Ascending aorta (tissue), 2 donors: ENCODE data around the gene MMP12. TPM values are rescaled to one million over a fixed set of nuclear protein-coding genes. Genes with fewer than 3 reads are reported as not detected.

Experiments used
- DNase-seq, 2 donors: peaks; one replicate each; pipeline ENCODE4 v3.0.0-alpha.2; 2019; ENCODE audit warnings: low spot score in 2 of 2
- H3K27ac ChIP-seq, 2 donors: fragments of 200-600 bp; sonication (generic); one replicate each; pipeline ENCODE4 v1.5.1; 2016 to 2017; ENCODE audit warnings: mild to moderate bottlenecking in 1 of 2
- H3K27me3 ChIP-seq: fragments of 200-600 bp; sonication (generic); one replicate; pipeline ENCODE4 v1.5.1; 2017
- H3K36me3 ChIP-seq, 2 donors: fragments of 200-600 bp; sonication (generic); one replicate each; pipeline ENCODE4 v1.5.1; 2016
- H3K4me1 ChIP-seq, 2 donors: fragments of 200-600 bp; sonication (generic); one replicate each; pipeline ENCODE4 v1.5.1; 2016 to 2017; ENCODE audit warnings: mild to moderate bottlenecking in 1 of 2
- H3K4me3 ChIP-seq, 2 donors: fragments of 200-600 bp; sonication (generic); one replicate each; pipeline ENCODE4 v1.5.1; 2016 to 2017; ENCODE audit warnings: mild to moderate bottlenecking in 1 of 2
- H3K9me3 ChIP-seq, 2 donors: fragments of 200-600 bp; sonication (generic); one replicate each; pipeline ENCODE4 v1.5.1; 2016
- CTCF ChIP-seq, 3 experiments: fragments of 200-600 bp in 2 of 3; fragments of 450-650 bp in 1 of 3; sonication (generic) in 2 of 3; IDR thresholded peaks; one replicate each; pipeline ENCODE4 v1.5.1; 2016 to 2019; ENCODE audit warnings: antibody characterized with exemption in 3 of 3, mild to moderate bottlenecking in 1 of 3, moderate library complexity in 1 of 3
- intact Hi-C: fragments of 100-400 bp; cut with DNase I; formaldehyde crosslinking; loops from one replicate; pipeline ENCODE4 v1.15.1; 2023
- total RNA-seq: library from RNA; depleted of rRNA; stranded (reverse); fragments of >200 nt; gene quantifications from one replicate; pipeline ENCODE4 v1.1.0, GENCODE V29; 2016

MMP12 gene
- total RNA-seq, 1 donor from 2014 or later, result not detected

- Histone ChIP-seq H3K4me3 (no peak overlapping the region), H3K27ac (no peak overlapping the region), H3K36me3 (no peaks in the 10 kb centered on the region)
These were observed 28.5 kb downstream of the MMP12 start for GRCh38 chr11:102846292-102846691.

GRCh38 chr11:102843489-102843888 is 31.3 kb downstream of the MMP12 start, which contains the start of gene MMP3:
Gene MMP3 (minus strand): TSS chr11:102843609. CDS start chr11:102843546, 63 bp downstream.
- no peaks in the 10 kb centered on the region for H3K4me1 ChIP-seq
- no peak within 1 kb of the TSS for H3K4me3 ChIP-seq
- H3K27ac ChIP-seq, result no peak within 1 kb of the TSS
- H3K9me3 ChIP-seq, result no peaks in the 10 kb centered on the region
- no peaks in the 10 kb centered on the region for H3K27me3 ChIP-seq
- DNase-seq, result no peak
- intact Hi-C loops, result no loop called here
- no peak for TF ChIP-seq CTCF (IDR thresholded peaks at IDR 0.05)
- H3K36me3 ChIP-seq, result no peaks in the 10 kb centered on the region

More at GRCh38 chr11:102846292-102846691, 28.5 kb downstream of the MMP12 start:
- DNase-seq, result no peak
- H3K27me3 ChIP-seq, result no peaks in the 10 kb centered on the region
- no peaks in the 10 kb centered on the region for H3K4me1 ChIP-seq
- intact Hi-C loops, result no loop called here
- no peak for TF ChIP-seq CTCF (IDR thresholded peaks at IDR 0.05)
- H3K9me3 ChIP-seq, result no peaks in the 10 kb centered on the region

GRCh38 chr11:102842930-102843329 is 31.9 kb downstream of the MMP12 start:
- Histone ChIP-seq H3K27ac (no peak overlapping the region), H3K27me3 (no peaks in the 10 kb centered on the region), H3K9me3 (no peaks in the 10 kb centered on the region), H3K4me1 (no peaks in the 10 kb centered on the region), H3K36me3 (no peaks in the 10 kb centered on the region), H3K4me3 (no peak overlapping the region)
- intact Hi-C loops, result no loop called here
- DNase-seq, result no peak
- no peak for TF ChIP-seq CTCF (IDR thresholded peaks at IDR 0.05)

- DNase-seq, result no peak
- Histone ChIP-seq H3K27ac (no peak overlapping the region), H3K36me3 (no peaks in the 10 kb centered on the region), H3K4me3 (no peak overlapping the region), H3K4me1 (no peaks in the 10 kb centered on the region), H3K27me3 (no peaks in the 10 kb centered on the region), H3K9me3 (no peaks in the 10 kb centered on the region)
- intact Hi-C loops, result no loop called here
- TF ChIP-seq CTCF (IDR thresholded peaks at IDR 0.05), result no peak
These were observed 34.8 kb downstream of the MMP12 start for GRCh38 chr11:102840018-102840417.

GRCh38 chr11:102837646-102838045 is 37.1 kb downstream of the MMP12 start:
- intact Hi-C loops, result no loop called here
- no peak for TF ChIP-seq CTCF (IDR thresholded peaks at IDR 0.05)

GRCh38 chr11:102837156-102837555 is 37.6 kb downstream of the MMP12 start:
- H3K4me3 ChIP-seq, result no peak overlapping the region
- H3K36me3 ChIP-seq, result no peaks in the 10 kb centered on the region
- intact Hi-C loops, result no loop called here
- no peak overlapping the region for H3K27ac ChIP-seq
- no peak for TF ChIP-seq CTCF (IDR thresholded peaks at IDR 0.05)
- H3K4me1 ChIP-seq, result no peaks in the 10 kb centered on the region
- no peaks in the 10 kb centered on the region for H3K9me3 ChIP-seq
- no peaks in the 10 kb centered on the region for H3K27me3 ChIP-seq
- no peak for DNase-seq

More at GRCh38 chr11:102837646-102838045, 37.1 kb downstream of the MMP12 start:
- Histone ChIP-seq H3K4me1 (no peaks in the 10 kb centered on the region), H3K36me3 (no peaks in the 10 kb centered on the region), H3K9me3 (no peaks in the 10 kb centered on the region), H3K27ac (no peak overlapping the region), H3K27me3 (no peaks in the 10 kb centered on the region), H3K4me3 (no peak overlapping the region)
- DNase-seq, result no peak
